Measurements from ENCODE around the gene ZNF735.

ZNF735 gene

GRCh38 chr7:64182036-64182790 is 24.8 kb upstream of the ZNF735 start:
- in situ Hi-C loops (cut with HindIII; ENCODE audit: low pct_ligation_motif_present, low sequenced_read_pairs) = no loop called here
- H3K36me3 ChIP-seq (replicated peaks) = no peaks in the 10 kb centered on the region
- DNase-seq = no peak
- no peak overlapping the region for H3K4me3 ChIP-seq (ENCODE audit: low read depth, low read length)
- TF ChIP-seq, protein P1, sequence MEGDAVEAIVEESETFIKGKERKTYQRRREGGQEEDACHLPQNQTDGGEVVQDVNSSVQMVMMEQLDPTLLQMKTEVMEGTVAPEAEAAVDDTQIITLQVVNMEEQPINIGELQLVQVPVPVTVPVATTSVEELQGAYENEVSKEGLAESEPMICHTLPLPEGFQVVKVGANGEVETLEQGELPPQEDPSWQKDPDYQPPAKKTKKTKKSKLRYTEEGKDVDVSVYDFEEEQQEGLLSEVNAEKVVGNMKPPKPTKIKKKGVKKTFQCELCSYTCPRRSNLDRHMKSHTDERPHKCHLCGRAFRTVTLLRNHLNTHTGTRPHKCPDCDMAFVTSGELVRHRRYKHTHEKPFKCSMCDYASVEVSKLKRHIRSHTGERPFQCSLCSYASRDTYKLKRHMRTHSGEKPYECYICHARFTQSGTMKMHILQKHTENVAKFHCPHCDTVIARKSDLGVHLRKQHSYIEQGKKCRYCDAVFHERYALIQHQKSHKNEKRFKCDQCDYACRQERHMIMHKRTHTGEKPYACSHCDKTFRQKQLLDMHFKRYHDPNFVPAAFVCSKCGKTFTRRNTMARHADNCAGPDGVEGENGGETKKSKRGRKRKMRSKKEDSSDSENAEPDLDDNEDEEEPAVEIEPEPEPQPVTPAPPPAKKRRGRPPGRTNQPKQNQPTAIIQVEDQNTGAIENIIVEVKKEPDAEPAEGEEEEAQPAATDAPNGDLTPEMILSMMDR (IDR thresholded peaks at IDR 0.05; ENCODE audit: low read depth, low read length, missing control alignments) = no peak
- H3K27me3 ChIP-seq (replicated peaks) = no peaks in the 10 kb centered on the region
- H3K27ac ChIP-seq = no peak overlapping the region

DNA sequence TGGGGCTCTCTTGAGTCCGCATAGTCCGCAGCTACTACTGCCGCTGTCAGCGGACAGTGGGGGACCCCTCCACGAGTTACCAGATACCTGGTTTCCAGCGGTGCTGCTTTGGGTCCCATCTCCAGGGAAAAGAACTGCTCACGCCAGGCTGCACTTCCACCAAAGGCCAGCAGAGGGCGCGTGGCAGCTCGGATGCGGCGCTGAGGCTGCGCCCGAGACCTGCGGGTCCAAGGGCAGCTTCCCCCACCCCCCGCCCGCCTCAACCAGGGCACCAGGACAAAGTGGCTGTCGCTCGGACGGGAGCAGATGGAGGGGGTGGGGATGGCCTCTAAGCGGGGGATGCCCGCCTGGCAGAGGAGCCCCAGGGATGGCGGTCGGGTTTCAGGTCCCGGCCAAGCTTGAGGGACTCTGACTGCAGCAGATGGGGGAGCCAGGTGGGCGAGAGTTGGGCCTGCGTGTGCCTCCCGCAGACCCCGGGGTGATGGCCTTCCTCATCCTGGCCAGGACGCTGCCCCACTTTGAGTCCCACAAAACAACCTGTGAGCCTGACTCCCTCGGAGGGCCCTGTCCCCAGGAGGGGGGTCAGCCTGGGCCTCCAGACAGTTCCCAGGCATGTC is 23.8 kb upstream of the ZNF735 start:
- Histone ChIP-seq H3K27ac (no peak overlapping the region), H3K27me3 (replicated peaks) (no peaks in the 10 kb centered on the region), H3K4me3 (ENCODE audit: low read depth, low read length) (no peak overlapping the region), H3K36me3 (replicated peaks) (no peaks in the 10 kb centered on the region)
- no peak for DNase-seq
- TF ChIP-seq, protein P1 (IDR thresholded peaks at IDR 0.05; ENCODE audit: low read depth, low read length, missing control alignments) = peak; percentile 56
- in situ Hi-C loops (cut with HindIII; ENCODE audit: low pct_ligation_motif_present, low sequenced_read_pairs) = no loop called here

- H3K27me3 ChIP-seq (replicated peaks) = no peaks in the 10 kb centered on the region
- H3K27ac ChIP-seq = no peak overlapping the region
- TF ChIP-seq, protein P1 (IDR thresholded peaks at IDR 0.05; ENCODE audit: low read depth, low read length, missing control alignments) = no peak
- H3K4me3 ChIP-seq (ENCODE audit: low read depth, low read length) = no peak overlapping the region
- DNase-seq = no peak
- no peaks in the 10 kb centered on the region for H3K36me3 ChIP-seq (replicated peaks)
- in situ Hi-C loops (cut with HindIII; ENCODE audit: low pct_ligation_motif_present, low sequenced_read_pairs) = no loop called here
Measured at GRCh38 chr7:64183827-64184372, 23.1 kb upstream of the ZNF735 start.

DNA sequence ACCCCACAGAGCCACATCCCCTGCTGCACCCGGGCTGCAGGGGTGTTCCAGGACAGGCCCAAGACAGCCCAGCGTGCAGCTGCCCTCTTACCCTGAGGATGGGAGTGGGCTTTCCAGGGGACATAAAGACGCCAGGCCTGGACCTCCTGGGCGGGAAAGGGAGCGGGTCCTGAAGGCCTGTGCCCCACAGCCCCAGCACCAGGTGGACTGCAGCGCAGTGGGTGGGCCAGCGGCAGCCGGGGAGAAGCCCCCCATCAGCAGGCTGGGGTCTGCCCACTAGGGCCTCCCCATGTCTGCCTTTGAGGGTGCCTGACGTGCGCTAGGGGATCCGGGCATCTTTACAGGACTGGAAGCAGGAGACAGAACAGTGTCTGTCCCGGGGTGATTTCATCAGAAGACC is 22.6 kb upstream of the ZNF735 start:
- H3K27me3 ChIP-seq (replicated peaks) = no peaks in the 10 kb centered on the region
- H3K4me3 ChIP-seq (ENCODE audit: low read depth, low read length) = no peak overlapping the region
- in situ Hi-C loops (cut with HindIII; ENCODE audit: low pct_ligation_motif_present, low sequenced_read_pairs) = no loop called here
- no peak overlapping the region for H3K27ac ChIP-seq
- TF ChIP-seq, protein P1 (IDR thresholded peaks at IDR 0.05; ENCODE audit: low read depth, low read length, missing control alignments) = no peak
- H3K36me3 ChIP-seq (replicated peaks) = no peaks in the 10 kb centered on the region
- no peak for DNase-seq

- DNase-seq = no peak
- Histone ChIP-seq H3K4me3 (ENCODE audit: low read depth, low read length) (no peak overlapping the region), H3K36me3 (replicated peaks) (no peaks in the 10 kb centered on the region), H3K27ac (no peak overlapping the region), H3K27me3 (replicated peaks) (no peaks in the 10 kb centered on the region)
- TF ChIP-seq, protein P1 (IDR thresholded peaks at IDR 0.05; ENCODE audit: low read depth, low read length, missing control alignments) = no peak
- in situ Hi-C loops (cut with HindIII; ENCODE audit: low pct_ligation_motif_present, low sequenced_read_pairs) = no loop called here
Measured at GRCh38 chr7:64187408-64187807, 19.6 kb upstream of the ZNF735 start.

All from brain microvascular endothelial cell (primary cell).